K562 (cell line): ENCODE results near the gene CHN1. TPM values are rescaled to one million over a fixed set of nuclear protein-coding genes. Genes with fewer than 3 reads are reported as not detected.
A peak's percentile ranks its signal among the peaks of the same experiment; 100 is the strongest.

Experiments
- CBX5 ChIP-seq: IDR thresholded peaks from 2 replicates; pipeline ENCODE4 v1.6.1; 2014; ENCODE audit warnings: low read depth, borderline replicate concordance
- FOXJ2 ChIP-seq: fragments of 200-800 bp; sonication (Bioruptor generic); IDR thresholded peaks from 2 replicates; pipeline ENCODE4 v1.6.1; 2016; ENCODE audit warnings: missing genetic modification characterization, missing compliant biosample characterization
- HDAC8 ChIP-seq: fragments of 450-650 bp; IDR thresholded peaks from 2 replicates; pipeline ENCODE4 v1.6.1; 2016; ENCODE audit warnings: mild to moderate bottlenecking, missing genetic modification characterization, moderate library complexity, missing compliant biosample characterization
- HLTF ChIP-seq: fragments of 450-650 bp; IDR thresholded peaks from 2 replicates; pipeline ENCODE4 v1.6.1; 2016
- HMGN3 ChIP-seq: IDR thresholded peaks from 2 replicates; pipeline ENCODE4 v1.6.1; 2011; ENCODE audit warnings: borderline replicate concordance, low read depth, mild to moderate bottlenecking, mixed read lengths, low read length; ENCODE audit not compliant: insufficient read length; ENCODE audit errors: extremely low read depth
- HSF4 ChIP-seq: fragments of 250-450 bp; sonication (Bioruptor Pico); IDR thresholded peaks from 2 replicates; pipeline ENCODE4 v2.1.2; 2022; ENCODE audit warnings: mild to moderate bottlenecking, moderate library complexity, borderline replicate concordance
- KLF10 ChIP-seq: fragments of 250-450 bp; sonication (Bioruptor Pico); IDR thresholded peaks from 2 replicates; pipeline ENCODE4 v1.6.1; 2021; ENCODE audit warnings: matching md5 sums
- PHF8 ChIP-seq: fragments of 200-600 bp; sonication (generic); IDR thresholded peaks from 2 replicates; pipeline ENCODE4 v1.6.1; 2012; ENCODE audit warnings: mixed run types, mild to moderate bottlenecking, inconsistent platforms, low read length, moderate library complexity, borderline replicate concordance
- POU5F1 ChIP-seq: fragments of 150-350 bp; IDR thresholded peaks from 2 replicates; pipeline ENCODE4 v1.6.1; 2014; ENCODE audit warnings: borderline replicate concordance, low read length, low read depth, mild to moderate bottlenecking; ENCODE audit not compliant: partially characterized antibody
- RAD21 ChIP-seq, 2 experiments: fragments of 250-450 bp in 1 of 2; fragments of 450-650 bp in 1 of 2; sonication (Bioruptor Pico) in 1 of 2; formaldehyde crosslinking in 1 of 2; IDR thresholded peaks in 1 of 2; conservative IDR thresholded peaks in 1 of 2; 2 replicates each; pipeline versions ENCODE4 v1.4.0 to v1.8.0; 2020 to 2022; ENCODE audit warnings: mild to moderate bottlenecking in 2 of 2, moderate library complexity in 1 of 2
- SMARCA4 ChIP-seq: fragments of 450-650 bp; IDR thresholded peaks from 2 replicates; pipeline ENCODE4 v1.6.1; 2016
- TAF15 ChIP-seq: fragments of 200-400 bp; formaldehyde crosslinking; IDR thresholded peaks from 2 replicates; pipeline ENCODE4 v1.6.1; 2017; ENCODE audit warnings: mild to moderate bottlenecking, low read depth, low read length, moderate library complexity
- TCFL5 ChIP-seq: fragments of 250-450 bp; sonication (Bioruptor Pico); conservative IDR thresholded peaks from 2 replicates; pipeline ENCODE4 v1.6.1; 2021; ENCODE audit warnings: mild to moderate bottlenecking, moderate library complexity, matching md5 sums
- ZBTB11 ChIP-seq, 3 experiments: fragments of 200-800 bp in 1 of 3; fragments of 250-450 bp in 1 of 3; fragments of 450-650 bp in 1 of 3; sonication (Bioruptor Pico) in 1 of 3; sonication (Bioruptor generic) in 1 of 3; formaldehyde crosslinking in 1 of 3; IDR thresholded peaks; 2 replicates each; pipeline versions ENCODE4 v1.6.1 to v1.8.0; 2016 to 2022; ENCODE audit warnings: mild to moderate bottlenecking in 2 of 3, missing genetic modification characterization in 2 of 3, missing compliant biosample characterization in 1 of 3, moderate library complexity in 1 of 3
- ZNF324 ChIP-seq: fragments of 250-450 bp; sonication (Bioruptor Pico); IDR thresholded peaks from 2 replicates; pipeline ENCODE4 v1.4.0; 2020; ENCODE audit warnings: mild to moderate bottlenecking
- ZNF740 ChIP-seq, 3 experiments: fragments of 200-800 bp in 1 of 3; sonication (Bioruptor generic) in 1 of 3; sonication (generic) in 1 of 3; formaldehyde crosslinking in 1 of 3; IDR thresholded peaks; 2 replicates each; pipeline versions ENCODE4 v1.6.1 to v1.8.0; 2016 to 2022; ENCODE audit warnings: mild to moderate bottlenecking in 2 of 3, missing compliant biosample characterization in 2 of 3, missing genetic modification characterization in 2 of 3, missing genetic modification reagents in 1 of 3
- ZNF764 ChIP-seq: fragments of 250-450 bp; sonication (Bioruptor Pico); IDR thresholded peaks from 2 replicates; pipeline ENCODE4 v1.4.0; 2020; ENCODE audit warnings: low read depth, mild to moderate bottlenecking, moderate library complexity
- polyA plus RNA-seq, 8 experiments: library from polyadenylated mRNA; depleted of rRNA in 4 of 8; stranded (reverse) in 5 of 8; unstranded in 3 of 8; fragments of >200 nt; fragmentation: Nextera tagmentation in 2 of 8; fragmentation: Illumina TruSeq in 1 of 8; extraction: Ambion mirVana in 2 of 8; extraction: Trizol in 1 of 8; gene quantifications; 2 replicates each; pipeline versions ENCODE4 v1.2.1 to v1.2.3, GENCODE V29; 2011 to 2014; ENCODE audit warnings: inconsistent platforms in 1 of 8, missing spikeins in 1 of 8
- total RNA-seq, 7 experiments: library from RNA; depleted of rRNA in 6 of 7; stranded (reverse); fragments of >200 nt in 6 of 7; fragmentation: Illumina TruSeq in 2 of 7; extraction: Trizol in 2 of 7; gene quantifications; 2 replicates each; pipeline versions ENCODE4 v1.2.1 to v1.2.3, GENCODE V29; 2011 to 2021; ENCODE audit warnings: low replicate concordance in 1 of 7

Gene CHN1
- total and polyA plus RNA-seq, 9 of the 15 experiments (the other 6 are each of a cell fraction or from before 2014, with no cell fraction given): 0.17 to 2.0 (median 0.87) TPM

- TF ChIP-seq ZBTB11 (CRISPR knock-in tag; IDR thresholded peaks at IDR 0.05): no peak
- no peak for TF ChIP-seq POU5F1
- TF ChIP-seq TAF15: no peak
- no peak for TF ChIP-seq HLTF
- TF ChIP-seq HDAC8 (tag): no peak
- TF ChIP-seq FOXJ2 (tag): no peak
- TF ChIP-seq HMGN3: no peak
- TF ChIP-seq HSF4 (CRISPR knock-in tag): no peak
- no peak for TF ChIP-seq ZNF740 (CRISPR knock-in tag; IDR thresholded peaks at IDR 0.05)
- TF ChIP-seq ZNF740 (tag; IDR thresholded peaks at IDR 0.05): no peak
- TF ChIP-seq PHF8: no peak
- TF ChIP-seq ZNF764: no peak
- no peak for TF ChIP-seq KLF10 (CRISPR knock-in tag)
- no peak for TF ChIP-seq SMARCA4
- no peak for TF ChIP-seq CBX5
- peak; percentile 55 to 82 for TF ChIP-seq RAD21 (CRISPR knock-in tag; conservative IDR thresholded peaks at IDR 0.05 in 1 of 2, IDR thresholded peaks at IDR 0.05 in 1 of 2)
- no peak for TF ChIP-seq ZNF324 (CRISPR knock-in tag)
- TF ChIP-seq TCFL5: no peak
Observed at GRCh38 chr2:175030380-175031271, 25.4 kb upstream of the CHN1 start (continued).
